Measurements from ENCODE around the gene TFCP2. TPM values are rescaled to one million over a fixed set of nuclear protein-coding genes. Genes with fewer than 3 reads are reported as not detected.

TFCP2 gene
- total and polyA plus RNA-seq, 2 donors from 2014 or later, result 15.2 to 31.2 TPM

DNA sequence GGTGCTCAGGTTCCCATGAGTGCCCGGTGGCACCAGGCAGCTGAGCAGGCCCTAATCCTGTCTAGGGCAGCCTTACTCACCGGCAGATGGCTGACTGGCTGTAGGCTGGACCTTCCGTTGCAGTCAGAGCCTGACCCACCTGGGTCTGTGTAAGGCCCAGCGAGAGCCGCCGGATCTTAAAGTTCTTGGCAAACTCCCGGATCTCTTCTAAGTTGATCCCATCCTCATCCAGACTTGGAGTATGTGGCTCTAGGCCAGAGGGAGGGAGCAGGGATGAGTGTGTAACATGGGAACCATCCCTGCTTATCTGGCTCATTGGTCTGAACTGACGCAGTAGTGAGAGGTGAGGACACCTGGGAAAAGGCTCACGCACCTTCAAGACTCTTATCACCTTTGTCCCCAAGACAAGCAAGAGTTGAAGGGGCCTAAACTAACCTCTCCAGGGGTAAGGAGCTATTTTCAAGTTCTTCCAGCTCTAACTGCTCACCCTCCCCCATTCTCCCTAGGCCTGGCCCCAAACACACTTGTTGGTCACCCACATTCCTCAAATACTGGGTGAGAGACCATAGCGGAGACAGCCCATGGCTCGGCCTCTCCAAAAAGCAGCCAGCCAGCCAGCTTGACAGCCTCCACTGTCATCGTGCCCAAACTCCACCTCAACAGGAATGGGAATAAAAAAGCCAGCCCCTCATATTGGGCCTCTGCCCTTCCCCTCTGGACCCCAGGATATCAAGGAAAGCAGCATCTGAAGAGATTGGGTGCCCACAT, 18.8 kb upstream of the TFCP2 start:
- TF ChIP-seq, protein P1, sequence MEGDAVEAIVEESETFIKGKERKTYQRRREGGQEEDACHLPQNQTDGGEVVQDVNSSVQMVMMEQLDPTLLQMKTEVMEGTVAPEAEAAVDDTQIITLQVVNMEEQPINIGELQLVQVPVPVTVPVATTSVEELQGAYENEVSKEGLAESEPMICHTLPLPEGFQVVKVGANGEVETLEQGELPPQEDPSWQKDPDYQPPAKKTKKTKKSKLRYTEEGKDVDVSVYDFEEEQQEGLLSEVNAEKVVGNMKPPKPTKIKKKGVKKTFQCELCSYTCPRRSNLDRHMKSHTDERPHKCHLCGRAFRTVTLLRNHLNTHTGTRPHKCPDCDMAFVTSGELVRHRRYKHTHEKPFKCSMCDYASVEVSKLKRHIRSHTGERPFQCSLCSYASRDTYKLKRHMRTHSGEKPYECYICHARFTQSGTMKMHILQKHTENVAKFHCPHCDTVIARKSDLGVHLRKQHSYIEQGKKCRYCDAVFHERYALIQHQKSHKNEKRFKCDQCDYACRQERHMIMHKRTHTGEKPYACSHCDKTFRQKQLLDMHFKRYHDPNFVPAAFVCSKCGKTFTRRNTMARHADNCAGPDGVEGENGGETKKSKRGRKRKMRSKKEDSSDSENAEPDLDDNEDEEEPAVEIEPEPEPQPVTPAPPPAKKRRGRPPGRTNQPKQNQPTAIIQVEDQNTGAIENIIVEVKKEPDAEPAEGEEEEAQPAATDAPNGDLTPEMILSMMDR (IDR thresholded peaks at IDR 0.05; ENCODE audit: borderline replicate concordance, extremely low read depth, insufficient read depth), result no peak
- intact Hi-C loops (cut with DNase I), result no loop called here
- H3K9me3 ChIP-seq (ENCODE audit: control insufficient read depth in 2 of 3, insufficient read depth in 1 of 3, low read length in 3 of 3), result no peaks in the 10 kb centered on the region
- FAIRE-seq (no peak), DNase-seq (no peak)
- H3K36me3 ChIP-seq (ENCODE audit: control insufficient read depth in 2 of 3, insufficient read depth in 3 of 3, low read length in 3 of 3), result peaks cover 0 to 8% (median 2%) of the 10 kb centered on the region in 3 donors
- H3K4me3 ChIP-seq (ENCODE audit: low read length in 3 of 3), result no peak overlapping the region
- peaks cover 0 to 5% (median 0%) of the 10 kb centered on the region in 3 donors for H3K4me1 ChIP-seq (ENCODE audit: control insufficient read depth in 2 of 3, insufficient read depth in 2 of 3, low read depth in 1 of 3, low read length in 3 of 3)
- H3K9ac ChIP-seq (ENCODE audit: low read length in 3 of 3), result no peak overlapping the region
- H3K27me3 ChIP-seq (ENCODE audit: control insufficient read depth, insufficient read depth, low read length), result no peaks in the 10 kb centered on the region
- no peak overlapping the region for H3K27ac ChIP-seq (ENCODE audit: low read depth in 2 of 2, low read length in 2 of 2)

DNA sequence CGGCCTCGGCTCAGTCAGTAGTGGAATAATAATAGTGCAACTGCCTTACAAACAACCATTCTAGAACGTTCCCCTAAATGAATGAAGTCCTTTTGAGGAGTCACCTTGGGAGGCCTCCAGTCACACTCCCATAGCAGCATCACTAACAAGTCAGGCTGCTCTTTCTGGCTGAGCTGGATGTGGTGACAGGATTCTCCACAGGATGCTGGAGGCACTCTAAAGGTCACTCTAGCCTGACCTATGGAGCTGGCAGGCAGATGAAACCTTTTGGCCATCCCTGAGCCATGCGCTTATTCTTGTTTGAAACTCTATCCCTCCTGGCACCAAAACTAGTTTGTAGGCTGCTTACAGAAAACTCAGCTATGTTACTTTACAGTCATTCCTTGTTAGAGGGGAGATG, 17.9 kb upstream of the TFCP2 start:
- Histone ChIP-seq H3K9me3 (ENCODE audit: control insufficient read depth in 2 of 3, insufficient read depth in 1 of 3, low read length in 3 of 3) (no peaks in the 10 kb centered on the region), H3K27ac (ENCODE audit: low read depth in 2 of 2, low read length in 2 of 2) (no peak overlapping the region), H3K36me3 (ENCODE audit: control insufficient read depth in 2 of 3, insufficient read depth in 3 of 3, low read length in 3 of 3) (peaks cover 0 to 8% (median 2%) of the 10 kb centered on the region in 3 donors), H3K9ac (ENCODE audit: low read length in 3 of 3) (no peak overlapping the region), H3K4me3 (ENCODE audit: low read length in 3 of 3) (no peak overlapping the region), H3K27me3 (ENCODE audit: control insufficient read depth, insufficient read depth, low read length) (no peaks in the 10 kb centered on the region), H3K4me1 (ENCODE audit: control insufficient read depth in 2 of 3, insufficient read depth in 2 of 3, low read depth in 1 of 3, low read length in 3 of 3) (peaks cover 0 to 5% (median 0%) of the 10 kb centered on the region in 3 donors)
- TF ChIP-seq, protein P1 (IDR thresholded peaks at IDR 0.05; ENCODE audit: borderline replicate concordance, extremely low read depth, insufficient read depth), result no peak
- no peak for FAIRE-seq
- no peak for DNase-seq
- intact Hi-C loops (cut with DNase I), result no loop called here

DNA sequence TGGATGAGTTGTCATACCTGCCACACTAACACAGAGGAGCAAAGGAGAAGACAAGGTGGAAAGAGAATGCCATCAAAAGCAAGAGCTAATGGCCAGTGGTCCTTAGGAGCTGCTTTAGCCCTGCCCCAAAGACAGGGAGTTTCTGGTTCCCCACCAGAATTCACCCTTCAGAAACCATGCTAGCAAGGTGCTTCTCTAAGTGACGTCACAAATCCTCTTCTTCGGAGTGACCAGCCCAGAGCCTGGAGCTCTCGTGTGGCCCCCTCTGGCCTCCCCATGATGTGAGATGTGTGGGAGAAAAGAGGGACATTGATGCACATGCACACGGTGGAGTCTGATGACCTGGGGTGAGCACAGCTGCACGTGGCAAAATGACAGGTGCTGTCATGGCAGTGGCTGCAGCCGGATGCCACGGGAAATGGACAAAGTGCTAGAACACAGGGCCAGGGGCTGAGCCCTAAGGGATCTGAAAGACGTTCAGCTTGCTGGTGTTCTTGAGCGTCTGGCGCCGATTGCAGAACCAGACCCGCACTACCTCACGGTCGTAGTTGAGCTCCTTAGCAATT, 16.9 kb upstream of the TFCP2 start:
- H3K4me3 ChIP-seq (ENCODE audit: low read length in 3 of 3), result no peak overlapping the region
- DNase-seq (no peak), FAIRE-seq (no peak)
- H3K9me3 ChIP-seq (ENCODE audit: control insufficient read depth in 2 of 3, insufficient read depth in 1 of 3, low read length in 3 of 3), result no peaks in the 10 kb centered on the region
- H3K27ac ChIP-seq (ENCODE audit: low read depth in 2 of 2, low read length in 2 of 2), result no peak overlapping the region
- no peaks in the 10 kb centered on the region for H3K27me3 ChIP-seq (ENCODE audit: control insufficient read depth, insufficient read depth, low read length)
- intact Hi-C loops (cut with DNase I), result no loop called here
- H3K9ac ChIP-seq (ENCODE audit: low read length in 3 of 3), result no peak overlapping the region
- TF ChIP-seq, protein P1 (IDR thresholded peaks at IDR 0.05; ENCODE audit: borderline replicate concordance, extremely low read depth, insufficient read depth), result no peak
- H3K36me3 ChIP-seq (ENCODE audit: control insufficient read depth in 2 of 3, insufficient read depth in 3 of 3, low read length in 3 of 3), result peaks cover 0 to 8% (median 2%) of the 10 kb centered on the region in 3 donors
- peaks cover 0 to 5% (median 0%) of the 10 kb centered on the region in 3 donors for H3K4me1 ChIP-seq (ENCODE audit: control insufficient read depth in 2 of 3, insufficient read depth in 2 of 3, low read depth in 1 of 3, low read length in 3 of 3)
